CMK (cell line): ENCODE results near the gene SIT1.

ENCODE experiments used
- DNase-seq: peaks from one replicate; pipeline ENCODE4 v3.0.0-alpha.2; 2010; ENCODE audit warnings: low read depth

SIT1 gene

GRCh38 chr9:35682520-35683315 is 32.0 kb upstream of the SIT1 start:
- no peak for DNase-seq

GRCh38 chr9:35682051-35682450 is 31.3 kb upstream of the SIT1 start:
- DNase-seq: no peak

- DNase-seq: no peak
Measured at GRCh38 chr9:35681341-35682002, 30.7 kb upstream of the SIT1 start.

GRCh38 chr9:35680331-35681105 is 29.8 kb upstream of the SIT1 start:
- DNase-seq: no peak

GRCh38 chr9:35679766-35680330 is 29.1 kb upstream of the SIT1 start:
- DNase-seq: no peak

- DNase-seq: no peak
Measured at GRCh38 chr9:35679091-35679490, 28.4 kb upstream of the SIT1 start.

- no peak for DNase-seq
Measured at GRCh38 chr9:35675732-35676392, 25.1 kb upstream of the SIT1 start.

GRCh38 chr9:35675204-35675603 is 24.5 kb upstream of the SIT1 start:
- DNase-seq: no peak

GRCh38 chr9:35674025-35674361 is 23.3 kb upstream of the SIT1 start:
- DNase-seq: no peak

- no peak for DNase-seq
Measured at GRCh38 chr9:35673132-35674024, 22.6 kb upstream of the SIT1 start, which contains the start of gene CA9. CA9 (plus strand) TSS chr9:35673928; CDS start chr9:35673960, 32 bp downstream.

- DNase-seq: no peak
Measured at GRCh38 chr9:35669331-35670145, 18.8 kb upstream of the SIT1 start.

GRCh38 chr9:35667939-35668338 is 17.2 kb upstream of the SIT1 start:
- DNase-seq: no peak

- no peak for DNase-seq
Measured at GRCh38 chr9:35666549-35666948, 15.8 kb upstream of the SIT1 start.

- no peak for DNase-seq
Measured at GRCh38 chr9:35666045-35666444, 15.3 kb upstream of the SIT1 start.

- DNase-seq: no peak
Measured at GRCh38 chr9:35665471-35665818, 14.7 kb upstream of the SIT1 start.

- peak; percentile 75 for DNase-seq
Measured at GRCh38 chr9:35664531-35665470, 14.1 kb upstream of the SIT1 start, which contains the start of gene ARHGEF39. ARHGEF39 (minus strand) TSS chr9:35665195; CDS start chr9:35665169, 26 bp downstream.

- DNase-seq: no peak
Measured at GRCh38 chr9:35662437-35662836, 11.7 kb upstream of the SIT1 start.

GRCh38 chr9:35661756-35662350 is 11.1 kb upstream of the SIT1 start:
- no peak for DNase-seq
